GM21737 (cell line): Measurements from ENCODE around the gene FOXP4.

ENCODE experiments used
- ATAC-seq: cut with Tn5 transposase; IDR thresholded peaks from one replicate; pipeline ENCODE4 v1.9.1; 2021; ENCODE audit warnings: mild to moderate bottlenecking, moderate library complexity; ENCODE audit not compliant: unreplicated experiment

FOXP4 gene

DNA sequence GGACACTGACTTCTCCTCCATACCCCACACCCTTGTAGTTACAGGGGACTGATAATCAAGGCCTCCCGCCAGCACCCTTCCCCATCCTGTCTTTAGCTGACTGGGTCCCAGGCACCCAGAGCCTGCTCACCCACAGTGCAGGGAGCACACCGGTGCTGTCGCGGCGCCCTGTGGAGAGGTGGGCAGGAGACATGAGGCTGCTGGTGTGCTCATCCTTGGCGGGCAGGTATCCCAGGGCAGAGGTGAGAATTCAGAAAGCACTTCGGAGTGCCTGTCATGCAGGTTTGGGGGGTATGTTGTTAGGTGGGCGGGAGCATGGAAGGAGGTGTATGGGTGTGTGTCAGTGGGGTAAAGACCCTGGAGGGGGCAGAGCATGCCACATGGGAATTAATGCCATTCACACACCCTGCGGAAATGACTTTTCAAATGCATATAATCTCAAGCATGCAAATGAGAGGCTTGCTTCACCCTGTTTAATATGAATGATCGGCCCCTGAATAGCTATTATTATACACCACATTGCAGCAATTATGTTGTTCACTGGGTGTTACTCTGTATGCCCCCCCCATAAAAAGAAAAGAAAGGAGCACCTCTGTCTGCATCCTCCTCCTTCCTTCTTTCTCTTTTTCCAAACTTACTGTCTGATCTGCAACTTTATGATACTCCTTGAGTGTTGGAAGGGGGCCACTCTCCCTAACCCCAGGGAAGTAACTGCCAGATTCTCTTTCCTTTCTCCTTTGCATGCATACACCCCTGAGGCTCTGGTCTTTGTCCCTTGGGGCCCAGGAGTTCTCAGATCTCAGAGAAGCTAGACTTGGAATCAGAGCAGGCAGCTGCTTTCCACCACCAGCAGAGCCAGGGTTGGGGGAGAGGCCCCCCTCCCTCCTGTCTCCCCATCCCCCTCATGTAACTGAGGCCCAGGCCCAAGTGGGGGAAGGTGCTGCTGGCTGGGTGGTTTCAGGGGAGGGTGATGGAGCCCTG is 16.0 kb downstream of the FOXP4 start:
- no peak for ATAC-seq

DNA sequence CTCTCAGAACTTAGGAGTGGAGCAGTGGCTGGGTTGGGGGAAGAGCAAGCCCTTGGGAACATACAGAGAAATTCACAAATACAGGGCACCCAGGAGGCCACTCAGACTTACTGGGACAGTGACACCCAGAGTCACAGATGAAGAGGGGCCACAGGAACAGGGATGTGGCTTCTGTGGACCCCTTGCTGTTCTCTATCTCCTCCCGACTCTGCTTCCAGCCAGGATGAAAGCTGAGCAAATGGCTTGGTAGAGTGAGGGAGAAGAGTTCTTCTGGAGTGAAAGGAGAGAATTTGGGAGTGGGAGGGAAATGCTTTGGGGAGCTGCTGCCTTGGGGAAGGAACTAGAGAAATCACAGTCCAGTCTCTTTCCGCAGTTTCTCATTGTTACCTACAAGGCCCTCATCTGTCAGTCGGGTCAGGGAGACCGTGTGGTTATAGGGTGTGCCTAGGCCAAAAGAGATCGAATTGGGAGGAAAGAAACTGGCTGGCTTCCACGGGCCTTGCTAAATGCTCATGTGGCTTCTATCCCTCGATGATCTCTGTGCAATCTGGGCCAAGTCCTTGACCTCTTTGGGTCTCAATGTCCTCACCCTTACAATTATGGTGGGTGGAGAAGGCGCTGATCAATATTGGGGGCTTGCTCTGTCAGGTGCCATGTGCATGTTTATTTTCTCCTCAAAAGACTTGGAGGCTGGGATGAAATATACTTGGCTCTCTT is 17.0 kb downstream of the FOXP4 start:
- ATAC-seq, result no peak

DNA sequence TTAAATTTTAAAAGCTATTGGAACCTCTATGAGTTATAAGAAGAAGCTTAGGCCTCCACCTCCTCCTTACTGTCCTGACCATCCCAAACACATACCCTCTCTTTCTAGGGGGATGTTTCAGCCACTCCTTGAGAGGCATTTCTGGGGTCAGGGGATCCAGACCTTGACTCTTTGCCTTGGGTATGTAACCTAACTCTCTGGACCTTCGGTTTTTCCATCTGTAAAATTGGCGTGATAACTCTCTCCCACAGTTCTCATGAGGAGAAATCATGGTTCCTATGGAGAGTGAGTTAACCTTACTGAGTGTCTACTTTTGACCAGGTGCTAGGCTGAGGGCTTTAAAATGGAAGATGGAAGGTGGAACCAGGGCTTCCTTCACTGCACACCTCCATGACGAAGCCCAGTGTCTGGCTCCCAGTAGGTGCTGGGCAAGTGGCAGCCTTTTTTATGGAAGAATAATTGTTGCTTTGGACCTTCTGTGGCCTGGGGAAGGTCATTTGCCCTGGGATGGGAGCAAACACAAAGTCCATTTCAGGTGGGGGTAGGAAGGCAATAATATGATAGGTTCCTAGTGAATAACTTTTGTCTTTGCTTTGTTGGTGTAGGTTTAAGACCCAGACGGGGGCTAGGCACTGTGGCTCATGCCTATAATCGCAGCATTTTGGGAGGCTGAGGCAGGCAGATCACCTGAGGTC is 18.4 kb downstream of the FOXP4 start:
- ATAC-seq, result no peak

DNA sequence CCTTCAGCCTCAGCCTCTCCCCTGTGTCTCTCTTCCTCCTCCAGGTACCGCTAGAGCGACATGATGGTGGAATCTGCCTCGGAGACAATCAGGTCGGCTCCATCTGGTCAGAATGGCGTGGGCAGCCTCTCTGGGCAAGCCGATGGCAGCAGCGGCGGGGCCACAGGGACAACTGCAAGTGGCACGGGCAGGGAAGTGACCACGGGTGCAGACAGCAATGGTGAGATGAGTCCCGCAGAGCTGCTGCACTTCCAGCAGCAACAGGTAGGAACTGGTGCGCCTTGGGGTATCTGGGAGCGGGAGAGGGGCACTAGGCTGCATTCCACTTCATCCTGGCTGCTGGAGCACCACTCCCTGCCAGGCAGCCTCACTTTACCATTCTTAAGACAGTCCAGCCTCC is 19.5 kb downstream of the FOXP4 start:
- ATAC-seq, result no peak

DNA sequence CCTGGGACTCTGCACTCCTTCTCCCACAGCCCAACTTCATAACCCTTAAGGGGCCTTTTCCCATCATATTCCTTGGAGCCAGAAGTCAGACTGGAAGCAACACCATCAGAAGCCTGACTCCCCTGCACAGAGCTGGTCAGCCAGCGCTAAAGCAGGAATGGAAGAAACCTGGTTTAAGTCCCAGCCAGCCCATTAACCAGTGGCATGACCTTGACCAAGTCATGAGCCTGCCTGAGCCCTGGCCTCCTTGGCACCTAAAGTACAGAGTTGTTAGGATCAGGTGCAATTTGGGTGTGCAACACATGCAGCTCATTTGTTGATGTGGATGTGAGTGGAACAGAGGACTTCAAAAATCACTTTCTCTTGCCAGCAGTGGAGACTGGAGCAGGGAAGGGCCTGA is 20.8 kb downstream of the FOXP4 start:
- ATAC-seq, result no peak

DNA sequence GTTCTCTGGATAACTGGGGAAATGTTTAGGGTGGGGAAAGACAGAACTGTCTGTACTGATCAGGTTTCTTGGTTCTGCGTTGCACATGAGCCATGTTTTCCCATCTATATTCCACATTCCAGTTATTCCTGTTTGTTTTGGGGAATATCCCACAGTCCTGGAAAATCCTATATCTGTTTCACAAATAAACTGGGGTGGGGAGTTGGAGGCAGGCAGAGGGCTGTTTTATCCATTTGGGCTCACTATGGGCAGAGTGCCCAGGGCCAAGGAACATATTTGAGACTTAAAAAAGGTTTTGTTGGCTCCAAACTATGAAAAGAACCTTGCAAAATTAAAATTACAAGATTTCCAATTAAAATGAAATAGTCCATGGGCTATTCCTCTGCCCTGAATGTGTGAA is 21.5 kb downstream of the FOXP4 start:
- ATAC-seq, result no peak

DNA sequence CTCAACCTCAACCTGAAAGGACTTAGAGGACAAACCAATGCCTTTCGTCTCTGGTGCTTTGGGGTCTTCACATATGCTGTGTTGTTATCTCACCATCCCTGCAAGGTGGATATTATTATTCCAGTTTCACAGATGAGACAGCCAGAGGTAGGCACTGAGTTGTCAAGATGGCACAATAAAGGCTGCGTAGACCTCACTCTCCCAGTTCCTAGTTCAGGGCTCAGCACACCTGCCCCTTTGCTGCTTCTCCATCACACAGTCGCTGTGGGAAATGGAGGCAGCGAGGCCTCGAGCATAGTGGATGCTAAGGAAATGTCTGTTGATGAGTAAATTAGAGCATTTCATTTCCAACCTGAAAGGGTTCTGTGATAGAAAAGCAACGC is 22.0 kb downstream of the FOXP4 start:
- no peak for ATAC-seq

DNA sequence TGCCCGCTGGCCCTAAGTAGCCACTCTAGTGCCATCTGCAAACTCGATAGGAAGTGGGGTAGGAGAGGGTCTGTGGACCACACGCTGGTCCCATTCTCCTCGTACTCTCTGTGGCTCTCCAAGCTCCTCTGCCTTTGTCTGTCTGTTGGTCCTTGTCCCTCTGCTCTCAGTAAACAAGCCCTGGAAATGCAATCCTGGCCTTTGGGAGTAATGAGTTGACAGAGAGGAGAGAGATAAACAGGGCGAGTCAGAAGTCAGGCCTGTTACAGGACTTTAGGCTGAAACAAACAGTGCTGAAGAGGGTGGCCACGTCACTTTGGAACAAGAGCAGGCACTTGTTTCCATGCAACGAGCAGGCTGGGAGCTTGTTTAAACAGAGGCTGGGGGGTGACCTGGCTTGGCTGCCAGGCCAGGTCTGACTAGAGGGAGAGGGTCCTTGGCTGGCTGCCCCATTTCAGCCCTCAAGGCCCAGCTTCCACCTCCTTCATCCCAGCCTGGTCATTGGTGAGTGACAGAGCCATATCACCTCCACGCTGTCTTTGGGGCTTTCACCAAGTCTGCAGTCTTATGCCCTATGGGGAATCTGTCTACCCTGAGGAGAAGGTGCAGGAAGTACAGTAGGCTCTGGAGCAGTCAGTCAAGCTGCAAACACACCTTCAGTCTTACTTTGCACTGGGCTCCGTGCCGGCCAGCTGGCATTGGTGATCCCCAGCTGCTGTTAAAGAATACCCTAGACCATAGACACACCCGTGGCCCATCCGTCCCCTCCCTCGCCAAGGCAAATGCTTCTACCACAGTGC is 22.6 kb downstream of the FOXP4 start:
- ATAC-seq, result no peak

DNA sequence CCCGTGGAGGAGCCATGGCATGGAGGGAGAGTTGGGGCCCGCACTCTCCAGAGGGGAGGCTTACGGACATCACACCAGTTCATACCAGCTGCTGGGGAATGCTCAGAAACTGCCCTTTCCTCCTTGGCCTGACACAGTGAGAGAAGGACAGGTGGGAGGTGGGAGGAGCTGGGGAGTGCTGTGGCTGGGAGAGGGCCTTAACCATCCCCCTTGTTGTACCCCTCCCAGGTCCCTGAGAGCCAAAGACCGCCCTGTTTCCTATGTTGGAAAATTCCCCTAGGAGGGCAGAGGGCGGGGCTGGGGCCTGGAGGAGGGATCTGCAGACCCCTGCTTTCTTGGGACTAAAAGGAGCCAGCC is 24.1 kb downstream of the FOXP4 start:
- no peak for ATAC-seq

DNA sequence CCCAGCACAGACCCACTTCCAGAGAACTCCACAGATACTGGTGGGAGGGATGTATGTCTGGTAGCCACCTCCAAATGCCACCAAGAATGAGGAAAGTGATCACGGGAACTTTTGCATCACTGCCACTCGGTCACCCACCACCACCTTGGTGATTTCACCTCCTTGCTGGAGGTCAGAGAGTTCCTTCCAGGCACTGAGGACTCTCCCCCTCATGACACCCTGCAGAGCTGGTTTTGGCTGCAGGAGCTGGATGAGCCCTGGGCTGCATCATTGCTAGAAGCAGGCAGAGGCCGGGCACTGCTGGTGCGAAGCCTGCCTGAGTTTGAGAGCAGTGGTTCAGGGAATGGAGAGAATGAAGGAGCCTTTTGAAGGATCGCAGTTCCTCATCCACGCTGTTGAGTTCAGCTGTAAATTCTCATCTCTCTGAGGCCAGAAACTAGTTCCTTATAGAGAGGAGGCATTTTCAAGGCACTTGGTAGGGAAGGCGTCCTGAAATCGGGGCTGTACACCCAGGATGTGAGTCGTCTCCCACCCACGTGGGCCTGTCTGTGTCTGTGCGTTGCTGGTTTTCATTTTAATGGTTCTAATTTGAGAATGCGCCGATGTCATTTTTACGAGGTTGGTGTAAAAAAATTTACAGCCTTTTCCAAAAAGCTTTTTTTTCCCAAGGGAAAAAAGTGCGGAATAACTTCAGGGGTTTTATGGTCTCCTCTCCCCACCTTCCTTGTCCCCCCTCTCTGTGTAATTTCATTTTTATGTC is 25.0 kb downstream of the FOXP4 start:
- ATAC-seq, result no peak

DNA sequence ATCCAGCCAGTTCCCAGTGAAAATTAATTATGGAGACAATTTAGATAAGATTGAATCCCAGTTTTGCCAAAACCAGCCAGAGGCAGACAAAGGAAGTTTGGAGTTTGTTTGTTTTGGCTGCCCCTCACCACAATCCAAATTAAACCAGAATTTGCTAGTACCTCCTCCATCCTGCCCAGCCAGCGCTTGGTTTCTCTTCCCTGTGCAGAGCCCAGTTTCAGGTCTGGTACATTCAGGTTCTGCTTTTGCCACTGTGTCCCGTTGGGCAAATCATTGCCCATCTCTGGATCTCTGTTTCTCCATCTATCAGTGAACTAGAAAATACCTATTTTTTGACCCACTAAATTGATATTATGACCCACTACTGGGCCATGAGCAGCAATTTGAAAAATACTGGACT is 26.4 kb downstream of the FOXP4 start:
- no peak for ATAC-seq

DNA sequence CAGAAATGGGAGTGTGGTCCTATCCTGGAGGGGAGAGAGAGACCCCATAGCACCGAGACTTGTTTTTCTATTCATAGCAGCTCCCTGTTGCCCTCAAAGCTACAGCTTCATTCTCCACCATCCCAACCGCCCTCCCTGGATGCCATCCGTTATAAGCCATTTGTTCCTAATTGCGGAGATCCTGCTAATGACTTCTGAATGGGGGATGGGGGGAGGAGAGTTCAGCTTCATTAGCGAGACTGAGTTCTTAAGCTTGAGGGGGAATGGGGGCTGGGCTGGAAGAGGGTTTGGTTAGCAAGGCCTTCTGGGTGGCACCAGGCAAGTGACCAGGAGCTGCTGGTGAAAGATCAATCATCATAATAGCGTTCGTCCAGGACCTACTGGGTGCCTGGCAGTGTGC is 27.1 kb downstream of the FOXP4 start:
- ATAC-seq, result no peak

DNA sequence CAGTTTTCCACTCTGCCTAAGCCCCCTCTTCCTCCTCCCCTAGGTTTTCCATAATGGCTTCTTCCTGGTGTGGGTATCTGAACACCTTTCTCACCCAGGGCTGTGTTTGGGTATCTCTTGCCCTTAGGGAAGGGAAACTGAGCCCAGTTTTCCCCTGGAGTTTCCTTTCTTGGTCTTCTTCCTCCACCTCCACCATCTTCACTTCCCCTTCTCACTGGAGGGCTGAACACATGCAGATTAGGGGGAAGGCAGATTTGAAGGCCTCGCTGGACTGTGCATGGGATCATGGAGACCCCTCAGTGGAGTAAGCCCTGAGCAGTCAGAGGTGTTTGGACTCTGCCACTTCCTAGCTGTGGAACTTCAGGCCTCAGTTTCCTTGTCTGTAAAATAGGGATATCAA is 27.8 kb downstream of the FOXP4 start:
- ATAC-seq, result no peak

DNA sequence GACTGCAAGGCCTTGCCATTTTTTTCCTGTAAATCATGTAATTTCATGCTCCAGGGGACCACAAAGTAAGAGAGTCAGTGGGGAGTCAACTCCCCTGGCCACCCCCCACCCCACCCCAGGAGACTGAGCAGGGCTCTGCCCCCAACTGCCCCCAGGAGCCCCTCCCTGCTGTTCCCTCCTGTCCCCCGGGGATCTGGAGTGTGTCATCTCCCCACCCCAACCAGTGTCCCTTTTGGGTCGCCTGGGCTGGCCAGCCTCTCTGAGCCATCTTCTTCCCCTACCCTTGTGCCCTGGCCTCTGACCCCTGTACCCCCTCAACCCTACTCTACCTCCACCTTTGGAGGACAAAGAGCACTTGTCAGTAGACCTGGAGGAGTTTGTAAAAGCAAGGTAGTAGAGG is 29.4 kb downstream of the FOXP4 start:
- no peak for ATAC-seq

DNA sequence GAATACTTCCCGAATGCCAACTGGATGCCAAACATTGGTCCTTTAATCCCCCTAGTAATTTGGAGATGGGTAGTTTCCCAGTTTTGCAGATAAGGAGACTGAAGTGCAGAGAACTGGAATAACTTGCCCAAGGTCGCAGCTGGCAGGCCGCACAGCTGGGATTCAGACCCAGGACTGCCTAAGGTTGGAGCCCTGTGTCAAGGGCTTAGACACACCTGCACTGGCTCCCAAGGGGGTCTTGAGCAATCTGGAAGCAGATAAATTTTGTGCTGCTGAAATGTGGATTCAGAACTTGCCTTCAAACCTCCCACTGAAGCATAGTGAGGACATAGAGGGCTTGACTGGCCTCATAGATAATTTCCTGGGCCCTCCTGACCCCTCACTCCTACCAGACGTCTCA is 30.5 kb downstream of the FOXP4 start:
- no peak for ATAC-seq

DNA sequence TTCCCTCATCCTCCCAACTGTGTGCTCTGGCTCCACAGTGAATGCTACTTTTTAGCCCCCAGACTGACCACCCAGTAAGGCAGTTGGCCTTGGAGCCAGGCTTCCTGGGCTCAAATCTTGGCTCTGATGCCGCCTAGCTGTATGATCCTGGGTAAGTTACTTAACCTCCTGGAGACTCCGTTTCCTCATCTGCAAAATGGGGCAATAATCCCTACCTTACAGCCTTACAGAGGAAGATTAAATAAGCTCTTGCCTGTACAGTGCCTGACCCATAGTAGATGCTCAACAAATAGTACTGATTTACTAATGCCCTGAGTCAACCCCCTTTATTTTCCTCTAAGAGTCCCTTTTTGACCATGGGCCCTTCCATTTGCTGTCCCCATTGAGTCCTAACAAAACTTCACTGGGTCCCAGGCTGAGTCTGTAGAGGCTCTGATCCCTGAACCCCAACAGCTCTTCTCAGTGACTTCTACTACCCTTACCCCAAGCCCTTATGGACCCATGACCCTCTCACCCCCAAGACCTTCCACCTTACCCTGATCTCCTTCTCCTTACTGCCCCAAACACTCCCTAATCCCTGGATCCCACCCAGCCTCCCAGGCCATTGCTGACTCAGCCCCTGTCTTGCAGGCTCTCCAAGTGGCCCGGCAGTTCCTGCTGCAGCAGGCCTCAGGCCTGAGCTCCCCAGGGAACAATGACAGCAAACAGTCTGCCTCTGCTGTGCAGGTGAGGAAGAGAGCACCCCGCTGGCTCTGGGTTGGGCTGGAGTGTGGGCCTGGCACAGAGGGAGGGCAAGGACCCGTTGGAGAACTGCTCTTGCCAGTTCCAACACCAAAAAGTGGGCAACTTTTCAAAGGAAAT is 31.4 kb downstream of the FOXP4 start:
- no peak for ATAC-seq

DNA sequence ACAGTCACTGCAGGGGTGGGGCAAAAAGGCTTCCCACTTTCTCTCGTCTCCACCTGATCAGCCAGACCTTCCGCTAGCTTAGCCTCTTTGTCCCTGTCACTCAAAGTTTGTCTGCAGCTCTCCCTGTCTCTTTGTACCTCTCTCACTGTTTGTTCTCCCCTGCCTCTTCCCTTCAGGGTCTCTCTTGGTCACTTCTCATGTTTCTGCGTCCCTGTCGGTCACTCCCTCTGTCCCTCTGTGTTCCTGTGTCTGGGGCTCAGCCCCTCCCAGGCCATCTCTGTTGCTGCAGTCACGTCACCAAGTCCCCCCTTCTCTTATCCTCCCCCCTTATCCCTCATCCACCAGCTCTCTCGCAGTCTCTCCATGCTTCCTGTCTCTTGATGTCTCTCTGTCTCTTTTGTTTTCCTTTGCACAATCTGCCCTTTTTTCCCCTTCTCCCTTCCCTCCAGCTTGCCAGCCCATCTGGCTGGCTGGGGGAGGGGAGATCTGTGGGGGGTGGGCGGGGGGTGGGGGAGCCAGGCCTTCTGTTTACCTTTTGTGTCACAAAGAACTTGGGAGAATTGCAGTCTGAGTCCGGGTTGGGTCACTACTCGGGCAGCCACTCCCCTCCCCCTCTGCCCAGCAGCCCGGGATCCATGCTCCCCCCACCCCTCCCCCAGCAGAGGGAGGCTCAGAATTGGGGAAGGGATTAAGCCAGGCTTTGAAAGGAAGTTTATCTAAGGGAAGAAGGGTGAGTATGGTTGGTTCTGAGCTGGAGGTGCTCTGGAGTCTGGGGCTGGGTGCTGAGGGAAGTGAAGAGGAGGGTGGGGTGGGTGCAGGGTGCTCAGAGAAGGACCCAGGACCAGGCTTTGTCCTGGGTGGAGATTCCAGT is 32.3 kb downstream of the FOXP4 start:
- ATAC-seq, result no peak

DNA sequence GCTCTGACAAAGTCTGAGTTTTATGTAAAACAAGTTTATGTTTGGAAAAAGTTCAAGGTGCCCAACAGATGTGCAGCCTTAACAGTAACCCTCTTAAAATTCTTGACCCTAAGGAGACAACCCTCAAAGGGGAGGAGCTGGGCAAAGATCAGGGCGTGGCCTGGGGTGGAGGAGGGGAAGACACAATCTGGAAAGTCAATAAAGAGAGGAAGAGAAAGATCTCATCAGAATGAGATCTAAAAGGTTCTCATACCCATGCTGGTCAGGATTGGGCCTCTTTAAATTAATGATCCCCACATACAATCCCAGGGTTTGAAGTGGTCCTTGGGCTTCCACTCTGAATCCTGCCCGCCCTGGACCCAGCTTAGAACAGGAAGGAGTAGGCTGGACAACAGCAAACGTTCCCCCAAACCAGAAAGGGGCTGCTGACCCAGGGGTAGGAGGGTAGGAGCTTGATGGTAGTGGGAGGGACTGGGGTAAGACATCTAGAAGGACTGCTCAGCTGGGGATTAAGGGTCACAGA is 33.0 kb downstream of the FOXP4 start:
- no peak for ATAC-seq
